Measurements from ENCODE around the gene MT1B. TPM values are rescaled to one million over a fixed set of nuclear protein-coding genes. Genes with fewer than 3 reads are reported as not detected.

Gene MT1B
- total and polyA plus RNA-seq, 2 experiments from 2014 or later, result 0.47 TPM; not detected in 1

- no peak overlapping the region for H2AFZ ChIP-seq
- no peaks in the 10 kb centered on the region for H4K20me1 ChIP-seq (ENCODE audit: insufficient read depth, poor library complexity, severe bottlenecking)
- H3K27me3 ChIP-seq, result peaks cover 100% of the 10 kb centered on the region
- TF ChIP-seq EZH2 (IDR thresholded peaks at IDR 0.05; ENCODE audit: borderline replicate concordance) (peak; percentile 97), CTCF (IDR thresholded peaks at IDR 0.05; ENCODE audit: poor library complexity) (no peak)
- no peak overlapping the region for H3K27ac ChIP-seq
- peaks cover 13% of the 10 kb centered on the region for H3K4me1 ChIP-seq (ENCODE audit: insufficient read depth)
- no peaks in the 10 kb centered on the region for H3K9me3 ChIP-seq (ENCODE audit: low read depth)
- H3K9me2 ChIP-seq (replicated peaks; ENCODE audit: insufficient read depth), result no peaks in the 10 kb centered on the region
- no peak overlapping the region for H3K4me3 ChIP-seq
- 3% methylated on average over 22 of the region's 40 CpGs for WGBS (ENCODE audit: low lambda C conversion rate, missing lambda C conversion rate)
- no peaks in the 10 kb centered on the region for H3K79me2 ChIP-seq
- no peak for DNase-seq (ENCODE audit: low spot score)
- no peaks in the 10 kb centered on the region for H3K36me3 ChIP-seq (replicated peaks; ENCODE audit: insufficient read depth, low read depth)
- H3K4me2 ChIP-seq, result peak overlapping the region; percentile 73
Observed at GRCh38 chr16:56635441-56635967, 16.2 kb upstream of the MT1B start.

GRCh38 chr16:56636616-56637413, 14.9 kb upstream of the MT1B start:
- Histone ChIP-seq H3K9me3 (ENCODE audit: low read depth) (no peaks in the 10 kb centered on the region), H3K27ac (no peak overlapping the region), H3K9me2 (replicated peaks; ENCODE audit: insufficient read depth) (no peaks in the 10 kb centered on the region), H3K4me2 (no peak overlapping the region), H3K4me1 (ENCODE audit: insufficient read depth) (peaks cover 13% of the 10 kb centered on the region), H3K79me2 (no peaks in the 10 kb centered on the region), H2AFZ (no peak overlapping the region), H4K20me1 (ENCODE audit: insufficient read depth, poor library complexity, severe bottlenecking) (no peaks in the 10 kb centered on the region), H3K27me3 (peaks cover 100% of the 10 kb centered on the region), H3K36me3 (replicated peaks; ENCODE audit: insufficient read depth, low read depth) (no peaks in the 10 kb centered on the region), H3K4me3 (no peak overlapping the region)
- no peak for TF ChIP-seq EZH2 (IDR thresholded peaks at IDR 0.05; ENCODE audit: borderline replicate concordance)
- no peak for TF ChIP-seq EZH2phosphoT487 (IDR thresholded peaks at IDR 0.05; ENCODE audit: low read depth, severe bottlenecking, unreplicated experiment)
- TF ChIP-seq CTCF (IDR thresholded peaks at IDR 0.05; ENCODE audit: poor library complexity), result no peak
- DNase-seq (ENCODE audit: low spot score), result no peak
- 28% methylated on average over 9 of the region's 9 CpGs for WGBS (ENCODE audit: low lambda C conversion rate, missing lambda C conversion rate)

GRCh38 chr16:56637814-56638750, 13.6 kb upstream of the MT1B start, which contains the start of gene MT1A:
Gene MT1A, plus strand, starts transcription at chr16:56638666. Its CDS starts 73 bp downstream, at chr16:56638739.
- no peaks in the 10 kb centered on the region for H3K36me3 ChIP-seq (replicated peaks; ENCODE audit: insufficient read depth, low read depth)
- no peak within 1 kb of the TSS for H3K27ac ChIP-seq
- peak within 1 kb of the TSS; percentile 40 for H2AFZ ChIP-seq
- H3K27me3 ChIP-seq, result peaks cover 100% of the 10 kb centered on the region
- H3K4me2 ChIP-seq, result peak within 1 kb of the TSS; percentile 93
- WGBS (ENCODE audit: low lambda C conversion rate, missing lambda C conversion rate), result 6% methylated on average over 44 of the region's 68 CpGs
- TF ChIP-seq EZH2 (IDR thresholded peaks at IDR 0.05; ENCODE audit: borderline replicate concordance) (peak; percentile 84), EZH2phosphoT487 (IDR thresholded peaks at IDR 0.05; ENCODE audit: low read depth, severe bottlenecking, unreplicated experiment) (peak; percentile 26), CTCF (IDR thresholded peaks at IDR 0.05; ENCODE audit: poor library complexity) (no peak)
- peak within 1 kb of the TSS; percentile 26 for H3K4me3 ChIP-seq
- H3K9me2 ChIP-seq (replicated peaks; ENCODE audit: insufficient read depth), result no peaks in the 10 kb centered on the region
- H4K20me1 ChIP-seq (ENCODE audit: insufficient read depth, poor library complexity, severe bottlenecking), result no peaks in the 10 kb centered on the region
- peak; percentile 60 for DNase-seq (ENCODE audit: low spot score)
- H3K9me3 ChIP-seq (ENCODE audit: low read depth), result no peaks in the 10 kb centered on the region
- H3K79me2 ChIP-seq, result no peaks in the 10 kb centered on the region
- H3K4me1 ChIP-seq (ENCODE audit: insufficient read depth), result peaks cover 11% of the 10 kb centered on the region

Measured in hepatocyte (in vitro differentiated cells).